ENCODE results near the gene SAYSD1. TPM values are rescaled to one million over a fixed set of nuclear protein-coding genes. Genes with fewer than 3 reads are reported as not detected.
A peak's percentile ranks its signal among the peaks of the same experiment; 100 is the strongest.

The SAYSD1 gene
- total and polyA plus RNA-seq, 9 of the 15 experiments (the other 6 are each of a cell fraction or from before 2014, with no cell fraction given): 3.5 to 19.1 (median 12.4) TPM

DNA sequence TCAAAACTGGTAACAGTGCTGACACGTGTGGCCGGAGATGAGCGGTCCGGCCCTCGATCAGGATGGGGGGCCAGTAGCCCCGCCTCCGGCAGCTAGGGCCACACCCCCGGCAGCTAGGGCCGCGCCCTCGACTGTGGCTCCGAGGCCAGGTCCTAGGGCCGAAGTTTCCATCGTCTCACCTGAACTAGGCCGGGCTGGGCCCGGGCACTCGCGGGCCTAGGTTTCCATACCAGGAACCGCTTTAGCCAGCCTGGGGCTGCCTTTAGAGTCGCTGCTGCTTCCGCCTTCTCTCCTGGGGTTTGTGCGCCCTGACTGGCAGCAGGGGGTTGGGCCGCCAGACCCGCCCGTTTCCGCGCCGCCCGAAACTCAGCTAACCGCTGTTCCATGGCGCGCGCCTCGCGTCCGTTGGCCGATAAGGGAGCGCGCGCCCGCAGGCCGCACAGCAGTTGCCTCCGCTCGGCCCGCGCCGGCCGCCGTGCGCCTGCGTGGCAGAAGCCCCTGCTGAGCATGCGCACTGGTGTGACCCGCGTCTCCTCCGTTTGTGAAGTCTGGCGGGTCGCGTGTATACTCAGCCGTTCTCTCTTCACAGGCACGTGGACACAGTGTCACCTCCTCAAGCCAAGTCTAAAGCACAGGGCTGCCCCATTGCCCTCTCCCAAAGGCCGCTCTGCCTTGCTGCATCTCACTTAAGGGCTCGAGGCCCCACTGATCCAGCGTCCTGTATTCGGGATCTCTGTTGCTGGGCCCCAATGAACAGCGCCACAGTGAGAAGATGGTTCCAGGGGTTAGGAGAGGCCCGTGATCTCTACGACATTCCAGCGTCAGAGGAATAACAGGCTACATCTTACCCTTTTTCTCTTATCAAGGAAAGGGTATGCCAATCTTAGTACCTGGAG, at the start of gene SAYSD1 (continued):
- TF ChIP-seq, protein P1, sequence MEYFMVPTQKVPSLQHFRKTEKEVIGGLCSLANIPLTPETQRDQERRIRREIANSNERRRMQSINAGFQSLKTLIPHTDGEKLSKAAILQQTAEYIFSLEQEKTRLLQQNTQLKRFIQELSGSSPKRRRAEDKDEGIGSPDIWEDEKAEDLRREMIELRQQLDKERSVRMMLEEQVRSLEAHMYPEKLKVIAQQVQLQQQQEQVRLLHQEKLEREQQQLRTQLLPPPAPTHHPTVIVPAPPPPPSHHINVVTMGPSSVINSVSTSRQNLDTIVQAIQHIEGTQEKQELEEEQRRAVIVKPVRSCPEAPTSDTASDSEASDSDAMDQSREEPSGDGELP (CRISPR knock-in tag; IDR thresholded peaks at IDR 0.05; ENCODE audit: borderline replicate concordance): peak; percentile 90
- TF ChIP-seq, protein P2, sequence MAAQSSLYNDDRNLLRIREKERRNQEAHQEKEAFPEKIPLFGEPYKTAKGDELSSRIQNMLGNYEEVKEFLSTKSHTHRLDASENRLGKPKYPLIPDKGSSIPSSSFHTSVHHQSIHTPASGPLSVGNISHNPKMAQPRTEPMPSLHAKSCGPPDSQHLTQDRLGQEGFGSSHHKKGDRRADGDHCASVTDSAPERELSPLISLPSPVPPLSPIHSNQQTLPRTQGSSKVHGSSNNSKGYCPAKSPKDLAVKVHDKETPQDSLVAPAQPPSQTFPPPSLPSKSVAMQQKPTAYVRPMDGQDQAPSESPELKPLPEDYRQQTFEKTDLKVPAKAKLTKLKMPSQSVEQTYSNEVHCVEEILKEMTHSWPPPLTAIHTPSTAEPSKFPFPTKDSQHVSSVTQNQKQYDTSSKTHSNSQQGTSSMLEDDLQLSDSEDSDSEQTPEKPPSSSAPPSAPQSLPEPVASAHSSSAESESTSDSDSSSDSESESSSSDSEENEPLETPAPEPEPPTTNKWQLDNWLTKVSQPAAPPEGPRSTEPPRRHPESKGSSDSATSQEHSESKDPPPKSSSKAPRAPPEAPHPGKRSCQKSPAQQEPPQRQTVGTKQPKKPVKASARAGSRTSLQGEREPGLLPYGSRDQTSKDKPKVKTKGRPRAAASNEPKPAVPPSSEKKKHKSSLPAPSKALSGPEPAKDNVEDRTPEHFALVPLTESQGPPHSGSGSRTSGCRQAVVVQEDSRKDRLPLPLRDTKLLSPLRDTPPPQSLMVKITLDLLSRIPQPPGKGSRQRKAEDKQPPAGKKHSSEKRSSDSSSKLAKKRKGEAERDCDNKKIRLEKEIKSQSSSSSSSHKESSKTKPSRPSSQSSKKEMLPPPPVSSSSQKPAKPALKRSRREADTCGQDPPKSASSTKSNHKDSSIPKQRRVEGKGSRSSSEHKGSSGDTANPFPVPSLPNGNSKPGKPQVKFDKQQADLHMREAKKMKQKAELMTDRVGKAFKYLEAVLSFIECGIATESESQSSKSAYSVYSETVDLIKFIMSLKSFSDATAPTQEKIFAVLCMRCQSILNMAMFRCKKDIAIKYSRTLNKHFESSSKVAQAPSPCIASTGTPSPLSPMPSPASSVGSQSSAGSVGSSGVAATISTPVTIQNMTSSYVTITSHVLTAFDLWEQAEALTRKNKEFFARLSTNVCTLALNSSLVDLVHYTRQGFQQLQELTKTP (IDR thresholded peaks at IDR 0.05; ENCODE audit: low read depth in 1 of 2, partially characterized antibody in 2 of 2): no peak
- TF ChIP-seq FOXJ3 (CRISPR knock-in tag; IDR thresholded peaks at IDR 0.05) (no peak), PHF8 (IDR thresholded peaks at IDR 0.05; ENCODE audit: borderline replicate concordance, low read length) (peak; percentile 99), ZNF212 (CRISPR knock-in tag; IDR thresholded peaks at IDR 0.05) (0 out of 2 replicates have a peak, but pooled peaks have one; percentile 23), SMAD1 (IDR thresholded peaks at IDR 0.05; ENCODE audit: low read depth, low read length, partially characterized antibody) (peak; percentile 50), KLF6 (CRISPR knock-in tag; IDR thresholded peaks at IDR 0.05; ENCODE audit: borderline replicate concordance) (peak; percentile 76; the same call in 1 of the 2 replicates), ZNF551 (CRISPR knock-in tag; IDR thresholded peaks at IDR 0.05) (no peak), NR2C2 (CRISPR knock-in tag; IDR thresholded peaks at IDR 0.05) (peak; percentile 23; the same call in 1 of the 2 replicates), NR2C2 (tag; IDR thresholded peaks at IDR 0.05) (peak; percentile 63), RAD51 (IDR thresholded peaks at IDR 0.05; ENCODE audit: borderline replicate concordance, low read depth) (0 out of 2 replicates have a peak, but pooled peaks have one; percentile 9), ZNF76 (CRISPR knock-in tag; IDR thresholded peaks at IDR 0.05; ENCODE audit: borderline replicate concordance) (0 out of 2 replicates have a peak, but pooled peaks have one; percentile 49), ZFX (CRISPR knock-in tag; IDR thresholded peaks at IDR 0.05) (peak; percentile 100), HDGF (IDR thresholded peaks at IDR 0.05) (peak; percentile 69; the same call in 1 of the 2 replicates), NCOA1 (IDR thresholded peaks at IDR 0.05; ENCODE audit: low read depth) (peak; percentile 64; the same call in 1 of the 2 replicates), ZZZ3 (IDR thresholded peaks at IDR 0.05) (0 out of 2 replicates have a peak, but pooled peaks have one; percentile 84)
- TF ChIP-seq, protein P3, sequence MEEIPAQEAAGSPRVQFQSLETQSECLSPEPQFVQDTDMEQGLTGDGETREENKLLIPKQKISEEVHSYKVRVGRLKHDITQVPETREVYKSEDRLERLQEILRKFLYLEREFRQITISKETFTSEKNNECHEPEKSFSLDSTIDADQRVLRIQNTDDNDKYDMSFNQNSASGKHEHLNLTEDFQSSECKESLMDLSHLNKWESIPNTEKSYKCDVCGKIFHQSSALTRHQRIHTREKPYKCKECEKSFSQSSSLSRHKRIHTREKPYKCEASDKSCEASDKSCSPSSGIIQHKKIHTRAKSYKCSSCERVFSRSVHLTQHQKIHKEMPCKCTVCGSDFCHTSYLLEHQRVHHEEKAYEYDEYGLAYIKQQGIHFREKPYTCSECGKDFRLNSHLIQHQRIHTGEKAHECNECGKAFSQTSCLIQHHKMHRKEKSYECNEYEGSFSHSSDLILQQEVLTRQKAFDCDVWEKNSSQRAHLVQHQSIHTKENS (CRISPR knock-in tag; IDR thresholded peaks at IDR 0.05): no peak
- TF ChIP-seq, protein P4, sequence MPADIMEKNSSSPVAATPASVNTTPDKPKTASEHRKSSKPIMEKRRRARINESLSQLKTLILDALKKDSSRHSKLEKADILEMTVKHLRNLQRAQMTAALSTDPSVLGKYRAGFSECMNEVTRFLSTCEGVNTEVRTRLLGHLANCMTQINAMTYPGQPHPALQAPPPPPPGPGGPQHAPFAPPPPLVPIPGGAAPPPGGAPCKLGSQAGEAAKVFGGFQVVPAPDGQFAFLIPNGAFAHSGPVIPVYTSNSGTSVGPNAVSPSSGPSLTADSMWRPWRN (IDR thresholded peaks at IDR 0.05; ENCODE audit: low read depth): peak; percentile 96
- TF ChIP-seq, protein P5, sequence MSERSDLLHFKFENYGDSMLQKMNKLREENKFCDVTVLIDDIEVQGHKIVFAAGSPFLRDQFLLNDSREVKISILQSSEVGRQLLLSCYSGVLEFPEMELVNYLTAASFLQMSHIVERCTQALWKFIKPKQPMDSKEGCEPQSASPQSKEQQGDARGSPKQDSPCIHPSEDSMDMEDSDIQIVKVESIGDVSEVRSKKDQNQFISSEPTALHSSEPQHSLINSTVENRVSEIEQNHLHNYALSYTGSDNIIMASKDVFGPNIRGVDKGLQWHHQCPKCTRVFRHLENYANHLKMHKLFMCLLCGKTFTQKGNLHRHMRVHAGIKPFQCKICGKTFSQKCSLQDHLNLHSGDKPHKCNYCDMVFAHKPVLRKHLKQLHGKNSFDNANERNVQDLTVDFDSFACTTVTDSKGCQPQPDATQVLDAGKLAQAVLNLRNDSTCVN (CRISPR knock-in tag; IDR thresholded peaks at IDR 0.05): no peak
